Neural progenitor cell (in vitro differentiated cells): ENCODE data around the gene PILRA.

Experiments
- CTCF ChIP-seq: fragments of 200-600 bp; sonication (generic); IDR thresholded peaks from 2 replicates; pipeline ENCODE4 v1.5.1; 2017; ENCODE audit warnings: antibody characterized with exemption, mild to moderate bottlenecking
- EZH2 ChIP-seq: fragments of 200-600 bp; sonication (generic); IDR thresholded peaks from 2 replicates; pipeline ENCODE4 v1.6.1; 2017; ENCODE audit warnings: antibody characterized with exemption, mild to moderate bottlenecking, moderate library complexity

GRCh38 chr7:100366411-100367250, 6.7 kb upstream of the PILRA start:
- TF ChIP-seq CTCF (no peak), EZH2 (no peak)
